GM12878 (cell line): ENCODE data around the gene ETS1. TPM values are rescaled to one million over a fixed set of nuclear protein-coding genes. Genes with fewer than 3 reads are reported as not detected.

ENCODE experiments used
- BCLAF1 ChIP-seq: fragments of 450-650 bp; IDR thresholded peaks from 2 replicates; pipeline ENCODE4 v1.6.1; 2017; ENCODE audit warnings: antibody characterized with exemption, mild to moderate bottlenecking, moderate library complexity
- BRCA1 ChIP-seq: IDR thresholded peaks from 2 replicates; pipeline ENCODE4 v1.6.1; 2011; ENCODE audit warnings: low read depth, low read length, improper control_type of control experiment
- GABPA ChIP-seq: IDR thresholded peaks from 2 replicates; pipeline ENCODE4 v1.6.1; 2014; ENCODE audit warnings: antibody characterized with exemption, low read depth, mild to moderate bottlenecking, inconsistent platforms
- IKZF1 ChIP-seq: fragments of 450-650 bp; conservative IDR thresholded peaks from 2 replicates; pipeline ENCODE4 v1.6.1; 2017; ENCODE audit warnings: antibody characterized with exemption, mild to moderate bottlenecking
- KAT2A ChIP-seq: conservative IDR thresholded peaks from 2 replicates; pipeline ENCODE4 v1.6.1; 2011; ENCODE audit warnings: low read depth, low read length; ENCODE audit not compliant: control insufficient read depth
- MXI1 ChIP-seq: fragments of 150-350 bp; IDR thresholded peaks from 2 replicates; pipeline ENCODE4 v1.6.1; 2011; ENCODE audit warnings: low read depth, mild to moderate bottlenecking, inconsistent platforms, low read length, improper control_type of control experiment
- NRF1 ChIP-seq: conservative IDR thresholded peaks from 2 replicates; pipeline ENCODE4 v1.6.1; 2011; ENCODE audit warnings: mild to moderate bottlenecking, low read depth, low read length, improper control_type of control experiment
- POLR2AphosphoS5 ChIP-seq: IDR thresholded peaks from 2 replicates; pipeline ENCODE4 v1.6.1; 2011; ENCODE audit warnings: mild to moderate bottlenecking, low read length, inconsistent platforms
- SIX5 ChIP-seq: IDR thresholded peaks from 2 replicates; pipeline ENCODE4 v1.6.1; 2011; ENCODE audit warnings: mild to moderate bottlenecking, low read depth, low read length, moderate library complexity; ENCODE audit not compliant: severe bottlenecking
- STAT1 ChIP-seq: fragments of 450-650 bp; conservative IDR thresholded peaks from 2 replicates; pipeline ENCODE4 v1.6.1; 2014; ENCODE audit warnings: antibody characterized with exemption, mild to moderate bottlenecking
- TCF12 ChIP-seq: IDR thresholded peaks from 2 replicates; pipeline ENCODE4 v1.6.1; 2011; ENCODE audit warnings: low read depth, mild to moderate bottlenecking, low read length
- ZNF622 ChIP-seq: fragments of 450-650 bp; IDR thresholded peaks from 2 replicates; pipeline ENCODE4 v1.6.1; 2017; ENCODE audit warnings: mild to moderate bottlenecking, inconsistent platforms
- polyA plus RNA-seq, 11 experiments: library from polyadenylated mRNA; depleted of rRNA in 4 of 11; unstranded in 6 of 11; stranded (reverse) in 5 of 11; fragments of >200 nt; fragmentation: Nextera tagmentation in 4 of 11; fragmentation: Illumina TruSeq in 1 of 11; extraction: Ambion mirVana in 4 of 11; extraction: Trizol in 1 of 11; gene quantifications; 1 replicate in 1 of 11; 2 replicates in 10 of 11; pipeline versions ENCODE4 v1.2.1 to v1.2.3, GENCODE V29; 2011 to 2016; ENCODE audit warnings: inconsistent platforms in 2 of 11, missing spikeins in 2 of 11, low read depth in 1 of 11
- total RNA-seq, 4 experiments: library from RNA; depleted of rRNA in 3 of 4; stranded (reverse); fragments of >200 nt in 3 of 4; fragmentation: Illumina TruSeq in 1 of 4; extraction: Trizol in 1 of 4; gene quantifications; 2 replicates each; pipeline versions ENCODE4 v1.2.1 to v1.2.3, GENCODE V29; 2013 to 2021
- TF ChIP-seq, protein P1 (sequence below): fragments of 450-650 bp; IDR thresholded peaks from 2 replicates; pipeline ENCODE4 v1.6.1; 2017; ENCODE audit warnings: mild to moderate bottlenecking, moderate library complexity

The ETS1 gene
- total and polyA plus RNA-seq, 10 of the 15 experiments (the other 5 are each of a cell fraction or from before 2014, with no cell fraction given), result 12.5 to 112 (median 55.5) TPM

- TF ChIP-seq MXI1 (peak; percentile 62), ZNF622 (no peak), BRCA1 (no peak), STAT1 (peak; percentile 76; the same call in 1 of the 2 replicates), KAT2A (no peak), BCLAF1 (no peak), GABPA (no peak), IKZF1 (peak; percentile 75), POLR2AphosphoS5 (peak; percentile 92), NRF1 (no peak), SIX5 (no peak), TCF12 (no peak)
- TF ChIP-seq, protein P1, sequence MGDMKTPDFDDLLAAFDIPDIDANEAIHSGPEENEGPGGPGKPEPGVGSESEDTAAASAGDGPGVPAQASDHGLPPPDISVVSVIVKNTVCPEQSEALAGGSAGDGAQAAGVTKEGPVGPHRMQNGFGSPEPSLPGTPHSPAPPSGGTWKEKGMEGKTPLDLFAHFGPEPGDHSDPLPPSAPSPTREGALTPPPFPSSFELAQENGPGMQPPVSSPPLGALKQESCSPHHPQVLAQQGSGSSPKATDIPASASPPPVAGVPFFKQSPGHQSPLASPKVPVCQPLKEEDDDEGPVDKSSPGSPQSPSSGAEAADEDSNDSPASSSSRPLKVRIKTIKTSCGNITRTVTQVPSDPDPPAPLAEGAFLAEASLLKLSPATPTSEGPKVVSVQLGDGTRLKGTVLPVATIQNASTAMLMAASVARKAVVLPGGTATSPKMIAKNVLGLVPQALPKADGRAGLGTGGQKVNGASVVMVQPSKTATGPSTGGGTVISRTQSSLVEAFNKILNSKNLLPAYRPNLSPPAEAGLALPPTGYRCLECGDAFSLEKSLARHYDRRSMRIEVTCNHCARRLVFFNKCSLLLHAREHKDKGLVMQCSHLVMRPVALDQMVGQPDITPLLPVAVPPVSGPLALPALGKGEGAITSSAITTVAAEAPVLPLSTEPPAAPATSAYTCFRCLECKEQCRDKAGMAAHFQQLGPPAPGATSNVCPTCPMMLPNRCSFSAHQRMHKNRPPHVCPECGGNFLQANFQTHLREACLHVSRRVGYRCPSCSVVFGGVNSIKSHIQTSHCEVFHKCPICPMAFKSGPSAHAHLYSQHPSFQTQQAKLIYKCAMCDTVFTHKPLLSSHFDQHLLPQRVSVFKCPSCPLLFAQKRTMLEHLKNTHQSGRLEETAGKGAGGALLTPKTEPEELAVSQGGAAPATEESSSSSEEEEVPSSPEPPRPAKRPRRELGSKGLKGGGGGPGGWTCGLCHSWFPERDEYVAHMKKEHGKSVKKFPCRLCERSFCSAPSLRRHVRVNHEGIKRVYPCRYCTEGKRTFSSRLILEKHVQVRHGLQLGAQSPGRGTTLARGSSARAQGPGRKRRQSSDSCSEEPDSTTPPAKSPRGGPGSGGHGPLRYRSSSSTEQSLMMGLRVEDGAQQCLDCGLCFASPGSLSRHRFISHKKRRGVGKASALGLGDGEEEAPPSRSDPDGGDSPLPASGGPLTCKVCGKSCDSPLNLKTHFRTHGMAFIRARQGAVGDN, result peak; percentile 81
Observed at GRCh38 chr11:128522055-128522942, 65.1 kb downstream of the ETS1 start (continued).
